WI38 (cell line): ENCODE data around the gene CFAP44.
"Not testable (repeated sequence)": the region's sequence is repeated elsewhere in the genome, so short reads cannot be mapped to it uniquely, and the experiment has no call there.

Experiments used
- H3K4me3 ChIP-seq: 2 replicates; pipeline ENCODE4 v1.5.1; 2011; ENCODE audit warnings: low read depth, mild to moderate bottlenecking, control low read depth, low read length
- TF ChIP-seq, protein P1 (sequence below): IDR thresholded peaks from 2 replicates; pipeline ENCODE4 v1.5.1; 2012; ENCODE audit warnings: low read depth, mild to moderate bottlenecking, control low read depth, low read length

The CFAP44 gene, protein sequence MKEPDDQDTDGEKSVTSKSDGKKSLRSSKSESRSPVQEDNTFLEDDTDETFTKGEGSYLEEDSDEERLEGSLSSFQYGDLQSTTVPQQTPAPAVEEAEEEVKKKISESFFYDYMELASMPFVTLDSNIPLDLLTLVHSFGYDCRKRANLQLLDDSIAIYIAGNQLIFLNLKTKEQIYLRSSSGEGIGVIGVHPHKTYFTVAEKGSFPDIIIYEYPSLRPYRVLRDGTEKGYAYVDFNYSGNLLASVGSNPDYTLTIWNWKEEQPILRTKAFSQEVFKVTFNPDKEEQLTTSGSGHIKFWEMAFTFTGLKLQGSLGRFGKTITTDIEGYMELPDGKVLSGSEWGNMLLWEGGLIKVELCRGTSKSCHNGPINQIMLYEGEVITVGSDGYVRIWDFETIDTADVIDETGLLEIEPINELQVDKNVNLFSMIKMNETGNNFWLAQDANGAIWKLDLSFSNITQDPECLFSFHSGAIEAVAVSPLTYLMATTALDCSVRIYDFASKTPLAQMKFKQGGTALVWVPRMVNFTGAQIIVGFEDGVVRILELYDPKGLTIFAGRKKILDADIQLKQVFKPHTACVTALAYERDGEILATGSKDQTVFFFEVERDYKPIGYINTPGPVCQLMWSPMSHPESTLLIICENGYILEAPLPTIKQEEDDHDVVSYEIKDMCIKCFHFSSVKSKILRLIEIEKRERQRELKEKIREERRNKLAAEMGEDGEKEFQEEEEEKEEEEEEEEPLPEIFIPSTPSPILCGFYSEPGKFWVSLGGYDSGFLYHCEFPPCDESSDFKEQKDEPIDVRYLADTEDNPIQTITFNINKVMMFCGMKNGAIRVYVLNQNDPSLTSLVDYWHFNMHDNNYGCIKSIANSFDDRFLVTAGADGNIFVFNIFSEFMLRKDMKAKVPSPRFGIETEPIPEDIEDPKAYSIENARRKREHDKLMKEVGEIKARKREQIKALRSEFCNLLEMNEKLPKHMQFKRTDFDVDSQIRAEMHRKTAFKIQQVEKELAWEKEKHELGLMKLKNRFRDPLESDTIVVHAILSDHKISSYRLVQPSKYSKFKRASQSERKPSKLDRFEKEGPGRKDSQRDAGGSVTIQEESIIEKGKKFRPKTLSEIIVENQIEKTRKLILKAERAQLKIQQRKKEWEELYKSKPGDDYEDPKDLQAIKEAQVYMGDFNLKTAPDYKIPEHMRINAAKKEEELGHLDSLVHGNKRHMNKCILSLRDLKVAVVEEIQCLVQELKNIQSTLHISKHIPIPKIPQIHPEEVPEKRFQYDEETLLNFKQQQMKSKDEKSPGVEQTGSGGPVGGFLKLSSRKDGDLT (N-terminal part only)

GRCh38 chr3:113441051-113441770, at the start of gene CFAP44:
Gene CFAP44 (minus strand): TSS chr3:113441493. CDS start chr3:113433664, 7,829 bp downstream.
- TF ChIP-seq, protein P1, sequence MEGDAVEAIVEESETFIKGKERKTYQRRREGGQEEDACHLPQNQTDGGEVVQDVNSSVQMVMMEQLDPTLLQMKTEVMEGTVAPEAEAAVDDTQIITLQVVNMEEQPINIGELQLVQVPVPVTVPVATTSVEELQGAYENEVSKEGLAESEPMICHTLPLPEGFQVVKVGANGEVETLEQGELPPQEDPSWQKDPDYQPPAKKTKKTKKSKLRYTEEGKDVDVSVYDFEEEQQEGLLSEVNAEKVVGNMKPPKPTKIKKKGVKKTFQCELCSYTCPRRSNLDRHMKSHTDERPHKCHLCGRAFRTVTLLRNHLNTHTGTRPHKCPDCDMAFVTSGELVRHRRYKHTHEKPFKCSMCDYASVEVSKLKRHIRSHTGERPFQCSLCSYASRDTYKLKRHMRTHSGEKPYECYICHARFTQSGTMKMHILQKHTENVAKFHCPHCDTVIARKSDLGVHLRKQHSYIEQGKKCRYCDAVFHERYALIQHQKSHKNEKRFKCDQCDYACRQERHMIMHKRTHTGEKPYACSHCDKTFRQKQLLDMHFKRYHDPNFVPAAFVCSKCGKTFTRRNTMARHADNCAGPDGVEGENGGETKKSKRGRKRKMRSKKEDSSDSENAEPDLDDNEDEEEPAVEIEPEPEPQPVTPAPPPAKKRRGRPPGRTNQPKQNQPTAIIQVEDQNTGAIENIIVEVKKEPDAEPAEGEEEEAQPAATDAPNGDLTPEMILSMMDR, result no peak
- peak within 1 kb of the TSS; percentile 31 for H3K4me3 ChIP-seq

GRCh38 chr3:113485161-113485609, 43.9 kb upstream of the CFAP44 start:
- no peak overlapping the region for H3K4me3 ChIP-seq
- TF ChIP-seq, protein P1, result no peak

DNA sequence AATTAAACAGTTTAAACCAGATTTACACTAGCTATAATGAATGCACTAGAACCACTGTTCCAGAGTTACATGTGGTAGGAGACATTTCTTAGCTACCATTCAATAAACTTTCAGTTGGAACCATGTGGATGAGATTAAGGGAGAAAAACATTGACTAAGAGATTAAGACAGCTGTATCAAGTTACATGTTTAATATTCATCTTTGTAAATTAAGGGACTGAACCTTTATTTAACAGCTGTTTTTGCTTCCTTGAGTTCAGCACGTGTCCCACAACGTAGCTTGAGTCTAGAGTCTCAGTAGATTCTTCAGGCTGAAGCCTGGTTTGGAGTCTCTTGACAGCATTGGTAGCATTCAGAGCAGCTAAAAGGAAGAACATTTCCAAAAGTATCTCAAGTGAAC, 27.2 kb upstream of the CFAP44 start:
- TF ChIP-seq, protein P1, result no peak
- H3K4me3 ChIP-seq, result no peak overlapping the region

DNA sequence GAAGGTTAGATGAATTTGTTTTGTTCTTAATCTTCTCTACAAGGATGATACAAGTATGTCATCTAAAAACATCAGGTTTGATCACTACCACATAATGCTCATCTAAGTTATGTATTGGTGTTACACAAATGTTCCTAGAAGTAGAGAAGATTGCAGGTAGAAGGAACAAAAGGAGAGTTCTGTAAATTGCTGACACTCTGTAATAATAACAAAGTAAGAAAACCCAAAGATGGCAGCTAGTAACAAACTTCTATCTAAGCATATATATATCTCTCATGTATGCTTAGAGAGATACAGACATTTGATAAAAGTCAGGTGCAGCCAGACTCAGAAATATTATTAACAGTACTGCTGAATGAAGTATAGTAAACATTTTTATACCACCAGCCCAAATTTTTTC, 20.2 kb upstream of the CFAP44 start:
- H3K4me3 ChIP-seq, result no peak overlapping the region
- TF ChIP-seq, protein P1, result no peak

- H3K4me3 ChIP-seq, result not testable (repeated sequence)
Observed at GRCh38 chr3:113458554-113458953, 17.3 kb upstream of the CFAP44 start.

- TF ChIP-seq, protein P1, result no peak
- no peak overlapping the region for H3K4me3 ChIP-seq
Observed at GRCh38 chr3:113455446-113455845, 14.2 kb upstream of the CFAP44 start.

DNA sequence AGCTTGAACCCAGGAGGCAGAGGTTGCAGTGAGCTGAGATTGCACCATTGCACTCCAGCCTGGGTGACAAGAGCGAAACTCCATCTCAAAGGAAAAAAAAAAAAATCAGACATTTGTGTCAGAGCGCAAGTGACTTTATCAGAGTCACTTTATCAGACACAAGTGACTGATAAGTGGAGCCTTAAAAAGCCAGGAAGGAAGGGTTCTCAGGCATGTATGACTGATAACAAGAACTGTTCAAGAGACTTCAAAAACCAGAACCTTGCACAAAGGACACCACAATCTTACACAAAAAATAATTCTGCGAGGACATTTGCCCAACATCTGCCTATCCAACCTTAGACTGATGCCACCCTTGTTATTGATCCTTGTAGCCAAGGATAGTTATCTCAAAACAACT, 13.3 kb upstream of the CFAP44 start:
- H3K4me3 ChIP-seq, result no peak overlapping the region
- TF ChIP-seq, protein P1, result no peak
